Caco-2 (cell line): ENCODE results near the gene FBXO36. TPM values are rescaled to one million over a fixed set of nuclear protein-coding genes. Genes with fewer than 3 reads are reported as not detected.
"Not testable (repeated sequence)": the region's sequence is repeated elsewhere in the genome, so short reads cannot be mapped to it uniquely, and the experiment has no call there.

Experiments used
- BruUV-seq: library from RNA; stranded (reverse); fragments of 400-500 nt; replicated peaks from 2 replicates; lab custom pipeline; 2021; lab: Mats Ljungman, UMichigan
- CTCF ChIA-PET: fragments of 300-600 bp; sonication (Branson Sonifier 250); formaldehyde crosslinking; loops from one replicate; lab custom pipeline; 2022; ENCODE audit warnings: antibody characterized with exemption; lab: Charles Lee
- POLR2A ChIA-PET: fragments of 300-600 bp; sonication (Branson Sonifier 250); formaldehyde crosslinking; loops from one replicate; lab custom pipeline; 2022; ENCODE audit warnings: antibody characterized with exemption; lab: Charles Lee
- DNase-seq, 2 experiments: peaks; one replicate each; pipeline versions ENCODE4 v3.0.0 to v3.0.0-alpha.2; 2020 to 2022
- H3K27me3 ChIP-seq: replicated peaks from 2 replicates; pipeline ENCODE4 v1.6.0; 2011; ENCODE audit warnings: low read length; ENCODE audit not compliant: control insufficient read depth, insufficient read depth
- H3K36me3 ChIP-seq: 2 replicates; pipeline ENCODE4 v1.5.1; 2011; ENCODE audit warnings: low read length; ENCODE audit not compliant: control insufficient read depth, insufficient read depth
- H3K4me1 ChIP-seq: fragments of 250-450 bp; sonication (Bioruptor Pico); 2 replicates; pipeline ENCODE4 v1.5.1; 2020; ENCODE audit warnings: mild to moderate bottlenecking
- H3K4me3 ChIP-seq: 2 replicates; pipeline ENCODE4 v1.5.1; 2011; ENCODE audit warnings: low read depth, mild to moderate bottlenecking, control low read depth, low read length
- H3K9me3 ChIP-seq: fragments of 250-450 bp; sonication (Bioruptor Pico); 2 replicates; pipeline ENCODE4 v1.5.1; 2020; ENCODE audit warnings: mild to moderate bottlenecking, moderate library complexity
- H3K27ac Mint-ChIP-seq: one replicate; pipeline ENCODE4 v1.8.0; 2022; ENCODE audit warnings: mixed read lengths; ENCODE audit not compliant: unreplicated experiment
- H3K27me3 Mint-ChIP-seq: one replicate; pipeline ENCODE4 v1.8.0; 2022; ENCODE audit warnings: mixed read lengths; ENCODE audit not compliant: insufficient read depth, unreplicated experiment
- H3K36me3 Mint-ChIP-seq: one replicate; pipeline ENCODE4 v1.8.0; 2022; ENCODE audit warnings: mild to moderate bottlenecking, mixed read lengths; ENCODE audit not compliant: insufficient read depth, unreplicated experiment
- H3K4me1 Mint-ChIP-seq: one replicate; pipeline ENCODE4 v1.8.0; 2022; ENCODE audit warnings: low read depth, mixed read lengths; ENCODE audit not compliant: unreplicated experiment
- H3K4me3 Mint-ChIP-seq: one replicate; pipeline ENCODE4 v1.8.0; 2022; ENCODE audit warnings: mild to moderate bottlenecking, moderate library complexity, mixed read lengths; ENCODE audit not compliant: unreplicated experiment
- H3K9me3 Mint-ChIP-seq: one replicate; pipeline ENCODE4 v1.8.0; 2022; ENCODE audit warnings: mixed read lengths; ENCODE audit not compliant: unreplicated experiment
- CTCF ChIP-seq, 2 experiments: fragments of 200-600 bp in 1 of 2; IDR thresholded peaks; 1 replicate in 1 of 2; 2 replicates in 1 of 2; pipeline versions ENCODE4 v1.5.1 to v1.8.0; 2011 to 2022; ENCODE audit warnings: antibody characterized with exemption in 1 of 2, control low read depth in 1 of 2, inconsistent platforms in 1 of 2, low read depth in 1 of 2, low read length in 1 of 2, mild to moderate bottlenecking in 1 of 2, moderate library complexity in 1 of 2; ENCODE audit not compliant: insufficient read depth in 1 of 2, severe bottlenecking in 1 of 2, unreplicated experiment in 1 of 2
- intact Hi-C: fragments of 100-400 bp; cut with micrococcal nuclease; formaldehyde crosslinking; loops from one replicate; pipeline ENCODE4 v1.10.0; 2022; ENCODE audit not compliant: unreplicated experiment
- total RNA-seq: library from RNA; stranded (reverse); gene quantifications from 2 replicates; pipeline ENCODE4 v1.2.3, GENCODE V29; 2022

The FBXO36 gene
- total RNA-seq, 1 experiment from 2014 or later = 0.64 TPM

- no peak overlapping the region for H3K4me3 ChIP-seq
- no peak for DNase-seq
- Mint-ChIP-seq H3K9me3 (no peaks in the 10 kb centered on the region), H3K27me3 (no peaks in the 10 kb centered on the region), H3K27ac (no peak overlapping the region), H3K4me3 (no peak overlapping the region), H3K4me1 (peaks cover 8% of the 10 kb centered on the region), H3K36me3 (no peaks in the 10 kb centered on the region)
- H3K36me3 ChIP-seq = no peaks in the 10 kb centered on the region
- no peaks in the 10 kb centered on the region for H3K9me3 ChIP-seq
- peaks cover 5% of the 10 kb centered on the region; the same call in 1 of the 2 replicates for H3K4me1 ChIP-seq
- no peaks in the 10 kb centered on the region for H3K27me3 ChIP-seq
- intact Hi-C loops = no loop called here
- BruUV-seq = no TSS peak
- no peak for TF ChIP-seq CTCF (IDR thresholded peaks at IDR 0.05; ENCODE audit: insufficient read depth in 1 of 2, low read depth in 1 of 2, low read length in 1 of 2, severe bottlenecking in 1 of 2, unreplicated experiment in 1 of 2)
- POLR2A ChIA-PET = no interaction called here
- CTCF ChIA-PET = no interaction called here
Measured at GRCh38 chr2:229952256-229952835, 30.0 kb downstream of the FBXO36 start.

GRCh38 chr2:229955663-229956062 lies 33.4 kb downstream of the FBXO36 start:
- no peak overlapping the region for H3K27ac Mint-ChIP-seq
- Histone ChIP-seq H3K4me1 (peaks cover 5% of the 10 kb centered on the region; the same call in 1 of the 2 replicates), H3K4me3 (no peak overlapping the region), H3K9me3 (no peaks in the 10 kb centered on the region), H3K27me3 (no peaks in the 10 kb centered on the region), H3K36me3 (no peaks in the 10 kb centered on the region)
- H3K4me3 Mint-ChIP-seq = no peak overlapping the region
- H3K27me3 Mint-ChIP-seq = no peaks in the 10 kb centered on the region
- DNase-seq = no peak
- intact Hi-C loops = no loop called here
- ChIA-PET CTCF (no interaction called here), POLR2A (no interaction called here)
- no peaks in the 10 kb centered on the region for H3K36me3 Mint-ChIP-seq
- TF ChIP-seq CTCF (IDR thresholded peaks at IDR 0.05; ENCODE audit: insufficient read depth in 1 of 2, low read depth in 1 of 2, low read length in 1 of 2, severe bottlenecking in 1 of 2, unreplicated experiment in 1 of 2) = no peak
- no peaks in the 10 kb centered on the region for H3K9me3 Mint-ChIP-seq
- peaks cover 8% of the 10 kb centered on the region for H3K4me1 Mint-ChIP-seq
- no TSS peak for BruUV-seq

GRCh38 chr2:229956491-229956890 lies 34.2 kb downstream of the FBXO36 start:
- no TSS peak for BruUV-seq
- no peaks in the 10 kb centered on the region for H3K27me3 Mint-ChIP-seq
- Histone ChIP-seq H3K4me1 (peaks cover 5% of the 10 kb centered on the region; the same call in 1 of the 2 replicates), H3K36me3 (no peaks in the 10 kb centered on the region), H3K27me3 (no peaks in the 10 kb centered on the region), H3K9me3 (no peaks in the 10 kb centered on the region), H3K4me3 (no peak overlapping the region)
- no peaks in the 10 kb centered on the region for H3K36me3 Mint-ChIP-seq
- H3K27ac Mint-ChIP-seq = no peak overlapping the region
- DNase-seq = no peak
- POLR2A ChIA-PET = no interaction called here
- H3K4me1 Mint-ChIP-seq = peaks cover 8% of the 10 kb centered on the region
- CTCF ChIA-PET = no interaction called here
- H3K9me3 Mint-ChIP-seq = no peaks in the 10 kb centered on the region
- intact Hi-C loops = no loop called here
- no peak overlapping the region for H3K4me3 Mint-ChIP-seq
- TF ChIP-seq CTCF (IDR thresholded peaks at IDR 0.05; ENCODE audit: insufficient read depth in 1 of 2, low read depth in 1 of 2, low read length in 1 of 2, severe bottlenecking in 1 of 2, unreplicated experiment in 1 of 2) = no peak

- H3K4me3 Mint-ChIP-seq, BruUV-seq, H3K36me3 Mint-ChIP-seq, H3K4me1 Mint-ChIP-seq, H3K27ac Mint-ChIP-seq, intact Hi-C loops, H3K27me3 ChIP-seq, H3K4me1 ChIP-seq, H3K9me3 ChIP-seq, POLR2A ChIA-PET, DNase-seq, H3K9me3 Mint-ChIP-seq, H3K4me3 ChIP-seq, H3K36me3 ChIP-seq, CTCF ChIA-PET, H3K27me3 Mint-ChIP-seq: not testable (repeated sequence)
Measured at GRCh38 chr2:229963596-229963995, 41.3 kb downstream of the FBXO36 start.
